GM10847 (cell line): Measurements from ENCODE around the gene ALK.

ENCODE experiments used
- POLR2A ChIP-seq: IDR thresholded peaks from 2 replicates; pipeline ENCODE4 v1.6.1; 2011; ENCODE audit not compliant: insufficient read length; ENCODE audit errors: extremely low read depth

Gene ALK

DNA sequence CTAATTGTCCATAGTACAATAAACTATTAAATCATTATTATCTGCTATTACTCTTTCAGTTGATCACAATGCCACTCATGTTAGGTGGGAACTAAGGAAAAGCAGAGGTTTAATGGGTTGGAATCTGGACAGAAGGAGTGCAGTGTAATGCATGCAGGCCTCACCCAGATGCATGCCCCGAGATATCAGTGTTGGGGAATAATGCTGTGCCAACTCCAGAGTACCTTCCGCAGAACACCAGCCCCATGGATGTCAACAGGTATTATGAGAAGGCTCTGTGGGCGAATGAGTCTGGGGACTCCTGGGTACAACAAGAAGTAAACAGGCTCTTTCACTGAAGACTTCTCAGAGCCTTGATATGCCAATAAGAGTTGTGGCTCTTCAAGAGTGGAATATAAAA, 377.4 kb downstream of the ALK start:
- no peak for TF ChIP-seq POLR2A

DNA sequence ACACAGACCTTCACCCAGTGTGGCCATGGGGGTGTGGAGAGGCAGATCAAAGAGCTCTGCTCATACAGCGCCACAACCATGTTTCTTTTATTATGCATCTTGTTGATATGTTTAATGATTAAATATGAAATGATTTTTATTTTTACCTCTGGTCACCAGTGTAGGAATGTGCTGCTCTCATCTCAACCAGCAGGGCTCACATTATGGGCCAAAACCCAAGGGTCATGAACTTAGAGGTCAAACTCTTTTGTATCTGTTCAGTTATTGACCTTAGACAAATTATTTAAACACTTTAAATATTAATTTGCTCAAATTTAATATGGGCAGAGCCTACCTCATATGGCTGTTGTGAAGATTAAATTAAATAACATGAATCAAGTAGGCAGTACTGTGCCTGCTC, 386.2 kb downstream of the ALK start:
- TF ChIP-seq POLR2A: no peak

DNA sequence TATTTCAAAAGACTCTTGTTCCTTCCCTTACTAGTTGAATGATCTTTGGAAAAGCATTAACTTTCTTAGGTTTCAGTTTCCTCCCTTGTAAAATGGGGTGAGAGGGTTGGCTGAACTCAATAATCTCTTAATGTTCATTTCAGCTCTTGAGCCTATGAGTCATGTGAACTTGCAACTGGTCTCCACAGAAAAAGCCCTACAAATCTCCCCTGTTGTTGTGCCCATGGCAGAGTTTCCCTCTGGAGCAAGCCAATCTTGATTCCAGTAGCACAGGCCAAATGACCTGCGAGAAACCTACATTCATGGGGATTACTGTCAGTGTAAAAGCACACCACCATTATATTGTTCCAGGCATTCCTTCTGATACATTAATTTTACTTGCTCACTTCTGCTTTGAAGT, 388.9 kb downstream of the ALK start:
- TF ChIP-seq POLR2A: no peak

DNA sequence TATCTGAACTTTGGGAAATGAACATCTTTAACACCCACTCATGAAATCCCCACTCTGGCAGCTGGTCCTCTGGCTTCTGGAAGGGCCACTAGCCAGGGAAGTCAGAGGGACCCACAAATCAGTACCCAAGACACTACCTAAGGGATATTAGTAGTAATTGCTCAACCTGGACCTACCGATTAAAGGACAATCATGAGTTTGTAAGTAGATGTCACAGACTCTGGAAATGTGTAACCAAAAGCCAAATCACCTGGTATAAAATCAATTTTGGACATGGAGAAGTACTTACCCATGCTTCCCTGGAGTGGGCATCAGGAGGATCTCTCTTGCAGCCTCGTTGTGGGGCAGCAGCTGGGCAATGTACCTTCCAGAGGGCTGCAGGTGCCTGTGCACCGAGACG, 389.8 kb downstream of the ALK start:
- no peak for TF ChIP-seq POLR2A

DNA sequence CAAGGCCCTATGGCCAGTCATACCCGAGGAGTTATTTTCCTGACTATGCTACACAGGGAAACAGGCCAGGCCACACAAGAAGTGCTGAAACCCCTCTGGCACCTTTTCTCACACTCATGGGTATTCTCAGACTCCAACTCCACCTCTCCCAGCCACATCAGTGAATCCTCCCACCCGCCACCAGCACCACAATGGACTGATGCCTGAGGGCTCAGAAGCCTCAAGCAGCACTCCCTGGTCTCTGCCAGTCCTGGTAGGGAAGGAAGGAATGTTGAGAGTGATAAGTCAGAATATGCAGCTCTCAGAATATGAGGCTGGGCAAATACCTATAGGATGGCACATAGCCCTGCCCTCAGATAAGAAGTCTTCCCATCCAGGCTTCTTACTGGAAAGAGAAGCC, 391.1 kb downstream of the ALK start:
- TF ChIP-seq POLR2A: no peak

DNA sequence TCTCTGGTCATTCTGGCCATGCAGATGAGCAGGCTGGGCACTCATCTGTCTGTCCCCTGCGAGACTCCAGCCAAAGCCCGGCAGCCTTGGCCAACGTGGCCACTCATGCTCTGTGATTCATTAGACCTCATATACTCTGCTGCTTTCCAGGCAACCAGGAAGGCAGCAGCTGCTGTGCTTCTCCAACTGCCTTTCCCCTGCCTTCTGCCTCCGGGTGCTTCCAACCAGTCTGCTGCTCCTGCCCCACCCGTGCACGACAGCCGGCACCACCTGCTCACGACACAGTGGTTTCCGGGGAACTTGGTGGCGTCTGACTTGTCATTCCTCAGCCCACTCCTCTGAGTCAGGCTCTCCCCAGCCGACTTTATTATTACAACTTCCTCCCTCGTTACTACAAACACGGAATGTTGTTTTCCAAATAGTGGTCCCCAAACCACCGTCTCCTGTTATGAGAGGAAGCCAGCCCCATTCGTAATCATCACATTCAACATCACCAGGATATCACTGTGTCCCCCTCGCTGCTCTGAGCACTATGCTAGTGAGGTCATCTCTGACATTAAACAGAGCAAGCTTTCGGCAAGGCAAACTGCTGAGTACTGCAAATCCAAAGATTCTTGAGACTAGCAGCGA, 392.4 kb downstream of the ALK start:
- TF ChIP-seq POLR2A: no peak

DNA sequence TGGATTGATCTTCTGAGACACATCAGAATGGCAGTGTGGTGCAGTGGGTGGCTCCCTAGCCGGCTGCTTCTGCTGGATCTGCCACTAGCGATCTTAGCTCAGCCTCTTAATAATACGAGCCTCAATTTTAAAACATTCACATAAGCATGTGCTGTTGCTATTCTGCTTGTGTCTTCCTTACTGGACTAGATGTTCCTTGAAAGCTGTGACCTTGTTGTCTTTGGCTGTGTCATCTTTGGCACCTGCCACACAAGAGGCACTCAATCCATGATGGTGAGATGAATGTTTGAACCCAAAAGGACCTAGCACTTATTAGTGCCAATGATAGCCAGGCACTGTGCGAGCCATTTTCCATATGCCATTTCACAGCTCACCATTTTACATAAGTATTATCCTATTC, 393.0 kb downstream of the ALK start:
- no peak for TF ChIP-seq POLR2A

DNA sequence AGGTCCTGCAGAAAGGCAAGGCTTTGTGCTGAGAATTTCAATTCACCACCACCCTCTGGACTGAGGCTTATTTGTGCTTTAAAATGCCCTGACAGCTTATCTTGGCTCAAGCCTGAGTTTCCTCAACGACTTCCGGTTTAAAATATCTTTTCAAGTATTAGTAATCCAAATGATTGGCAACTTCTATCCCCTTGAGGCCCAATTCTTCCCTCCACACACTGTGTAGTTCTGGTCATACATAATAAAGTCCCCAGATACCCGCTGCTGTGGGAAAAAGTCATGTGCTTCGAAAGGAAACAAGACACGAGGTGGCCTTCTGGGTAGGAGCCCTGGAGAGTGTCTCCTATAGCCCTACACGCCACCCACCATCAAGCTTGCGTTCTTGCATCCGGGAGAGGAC, 393.4 kb downstream of the ALK start:
- no peak for TF ChIP-seq POLR2A

DNA sequence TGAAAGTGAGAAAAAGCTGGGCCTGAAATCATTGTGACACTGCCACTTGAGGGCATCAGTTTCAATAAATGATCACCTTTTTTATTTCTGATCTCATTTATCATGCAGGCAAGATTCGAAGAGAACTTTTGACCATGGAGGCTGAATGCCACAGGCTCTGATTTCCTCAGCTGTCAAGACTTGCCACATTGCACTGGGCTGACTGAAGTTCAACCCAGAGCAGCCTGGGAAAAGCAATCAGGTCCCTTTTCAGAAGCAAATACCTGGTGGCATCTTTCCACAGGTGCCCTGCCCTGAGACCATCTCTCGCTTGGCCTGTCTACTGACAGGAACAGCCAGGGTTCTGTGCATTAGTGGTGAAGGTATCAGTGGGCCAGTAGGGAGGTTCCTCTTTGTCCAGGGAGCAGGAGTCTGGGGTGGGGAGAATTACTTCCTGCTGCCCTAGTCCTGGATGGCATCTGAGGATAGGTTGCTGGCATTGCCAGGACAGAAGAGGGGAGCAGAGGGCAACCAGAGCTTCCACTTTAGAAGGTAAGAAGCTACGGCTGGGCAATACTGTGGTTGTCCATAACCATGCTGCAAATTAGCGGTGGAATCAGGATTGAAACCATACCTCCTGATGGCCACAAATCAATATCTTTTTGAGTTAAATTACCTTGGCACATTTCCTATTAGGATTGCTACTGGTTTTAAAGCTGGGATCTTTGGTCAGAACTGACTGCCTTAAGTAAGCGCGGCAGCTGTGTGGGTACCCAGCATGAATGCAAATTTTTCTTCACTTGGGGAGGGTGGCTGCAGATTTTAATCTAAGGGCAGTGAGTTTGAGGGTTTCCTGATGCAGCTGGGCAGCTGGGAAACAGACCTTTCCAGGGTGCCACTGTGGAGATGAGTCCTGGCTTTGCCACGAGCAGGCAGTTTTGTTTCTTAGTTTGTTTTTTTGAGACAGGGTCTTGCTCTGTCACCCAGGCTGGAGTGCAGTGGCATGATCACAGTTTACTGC, 394.5 kb downstream of the ALK start:
- no peak for TF ChIP-seq POLR2A

DNA sequence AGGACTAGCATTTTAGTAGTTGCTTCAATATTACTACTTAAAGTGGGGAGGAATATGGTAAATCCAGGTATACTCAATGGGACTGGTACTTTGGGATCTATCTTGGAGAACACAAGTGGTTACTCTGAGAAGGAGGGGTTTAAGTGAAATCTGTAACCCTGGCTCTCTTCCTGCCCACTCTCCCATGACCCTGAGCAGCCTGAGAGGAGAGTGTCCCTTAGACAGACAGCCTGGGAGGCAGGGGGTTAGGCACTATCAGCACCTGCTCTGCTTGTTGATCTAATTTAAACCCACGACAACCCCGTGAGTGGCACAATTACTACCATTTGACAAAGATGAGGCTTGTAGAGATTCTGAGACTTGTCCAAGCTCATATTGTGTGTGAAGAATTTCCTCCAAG, 395.5 kb downstream of the ALK start:
- no peak for TF ChIP-seq POLR2A

DNA sequence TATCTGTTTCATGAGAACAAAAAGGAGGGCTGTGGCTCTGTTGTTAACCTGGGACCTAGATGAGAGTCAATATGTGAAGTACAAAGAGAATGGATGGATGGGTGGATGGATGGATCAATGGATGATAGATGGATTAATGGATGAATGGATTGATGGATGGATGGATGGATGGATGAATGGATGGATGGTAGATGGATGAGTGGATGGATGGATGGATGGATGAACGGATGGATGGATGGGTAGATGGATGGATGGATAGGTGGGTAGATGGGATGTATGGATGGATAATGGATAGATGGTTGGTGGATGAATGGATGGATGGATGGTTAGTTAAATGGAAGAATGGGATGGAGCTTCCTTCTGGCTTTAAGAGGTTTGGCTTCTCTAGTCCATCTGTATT, 396.7 kb downstream of the ALK start:
- TF ChIP-seq POLR2A: no peak

DNA sequence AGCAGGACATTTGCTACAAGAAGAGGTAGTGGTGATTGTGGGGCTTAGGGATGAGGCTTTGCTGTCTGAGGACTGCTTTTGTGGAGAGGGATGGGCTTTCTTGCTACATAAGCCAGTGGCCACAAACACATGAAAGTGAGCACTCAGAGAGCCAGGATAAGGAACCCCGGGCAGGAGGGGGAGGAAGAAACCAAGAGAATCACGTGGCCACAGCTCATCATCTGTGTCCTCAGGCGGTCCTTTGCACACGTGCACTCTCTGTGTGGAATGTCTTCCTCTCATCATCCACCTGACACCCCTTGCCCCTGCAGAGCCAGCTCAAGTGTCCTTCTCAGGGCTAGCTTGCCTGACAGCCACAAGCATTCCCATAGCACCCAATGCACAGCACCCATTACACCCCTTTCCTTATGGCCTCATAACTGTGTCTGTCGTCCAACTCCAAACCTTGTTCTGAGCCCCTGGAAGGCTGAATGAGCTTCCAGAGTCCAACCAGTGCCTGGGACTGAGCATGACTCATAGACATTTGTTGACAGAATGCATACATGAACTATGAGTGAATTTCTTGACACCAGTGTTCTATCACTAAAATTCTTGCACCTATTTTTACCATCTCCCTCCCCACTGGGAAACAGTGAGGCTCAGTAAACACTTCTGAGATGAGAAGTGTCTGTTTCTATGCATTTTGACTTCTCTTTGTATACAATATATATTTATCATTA, 398.3 kb downstream of the ALK start:
- no peak for TF ChIP-seq POLR2A

DNA sequence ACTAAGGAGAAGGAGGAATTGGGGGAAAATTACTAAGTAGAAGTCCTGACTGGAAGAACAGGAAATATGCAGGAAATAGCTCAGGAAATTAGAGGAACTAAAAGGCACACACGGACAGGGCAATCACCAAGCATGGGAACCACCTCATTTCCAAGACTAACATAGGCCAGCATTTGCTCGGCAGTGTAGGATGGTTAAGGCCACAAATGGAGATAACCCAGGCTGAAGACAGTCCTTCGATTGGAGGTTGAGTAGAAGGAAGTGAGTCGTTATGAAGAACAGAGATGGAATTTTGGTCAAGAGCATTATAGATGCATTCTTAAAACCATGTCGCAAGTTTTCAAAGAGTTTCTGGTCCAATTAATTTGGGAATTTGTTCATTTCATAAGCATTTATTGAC, 401.4 kb downstream of the ALK start:
- TF ChIP-seq POLR2A: no peak

DNA sequence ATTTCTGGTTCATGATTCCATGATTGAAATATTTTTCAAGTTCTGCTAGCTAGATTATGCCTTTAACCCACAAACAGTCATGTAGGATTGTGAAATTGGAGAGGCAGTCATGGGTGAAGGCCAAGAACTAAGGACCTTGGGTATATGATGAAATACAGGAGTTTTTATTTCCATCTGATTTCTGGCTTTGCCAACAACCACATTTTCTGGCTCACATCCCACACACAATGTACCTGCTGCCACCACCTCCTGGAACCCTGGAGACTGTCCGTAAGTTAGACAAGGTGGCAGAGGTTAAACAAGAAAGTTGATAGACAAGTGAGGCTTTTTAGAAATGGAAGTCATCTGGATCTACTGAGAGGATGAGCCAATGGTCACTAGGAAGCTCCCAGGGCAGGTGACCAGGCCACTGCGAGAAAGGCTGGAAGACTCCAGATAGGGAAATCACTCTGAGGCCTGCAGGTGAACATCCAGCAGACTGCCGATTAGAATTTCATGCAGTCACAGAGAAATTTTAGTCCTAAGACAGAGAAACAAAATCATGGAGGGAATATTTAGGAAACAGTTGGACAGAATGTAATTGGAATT, 402.0 kb downstream of the ALK start:
- TF ChIP-seq POLR2A: no peak

DNA sequence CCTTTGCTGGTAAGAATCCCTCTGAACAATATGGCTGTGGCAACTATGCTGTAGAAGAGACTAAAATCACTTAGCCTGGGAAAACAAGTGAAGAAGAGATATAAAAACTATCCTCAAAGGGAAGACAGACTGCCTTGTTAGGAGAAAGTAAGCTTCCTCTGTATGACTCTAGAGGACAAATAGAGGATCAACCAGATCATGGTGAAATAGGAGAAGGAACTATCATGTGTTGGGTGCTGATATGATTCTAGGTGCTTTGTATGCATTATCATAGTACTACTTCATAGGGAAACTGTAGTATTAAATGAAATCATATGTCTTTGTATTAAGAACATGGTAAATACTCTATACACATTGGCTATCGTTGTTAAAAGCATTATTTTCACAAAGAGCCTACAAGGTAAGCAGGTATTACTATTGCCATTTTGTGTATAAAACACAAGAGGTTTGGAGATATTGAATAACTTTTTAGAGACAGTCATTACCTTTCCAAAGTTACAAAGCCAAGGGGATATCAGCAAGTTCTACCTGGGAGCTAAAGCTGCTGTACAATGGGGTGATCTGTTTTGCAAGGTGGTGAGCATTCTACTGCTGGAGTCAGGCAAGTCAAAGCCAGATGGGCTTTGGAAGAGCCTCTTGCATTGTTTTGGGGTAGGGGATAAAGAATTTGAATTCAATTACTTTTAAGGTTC, 402.6 kb downstream of the ALK start:
- TF ChIP-seq POLR2A: no peak
